NCI-H2196 (cell line): ENCODE results near the gene RASGRF2.

Experiments
- DNase-seq: peaks from one replicate; lab custom pipeline; 2025; ENCODE audit not compliant: unreplicated experiment; lab: John Stamatoyannopoulos, UW

RASGRF2 gene

GRCh38 chr5:81195335-81195929 is 235.3 kb downstream of the RASGRF2 start:
- no peak for DNase-seq

GRCh38 chr5:81202655-81203054 is 242.5 kb downstream of the RASGRF2 start:
- DNase-seq = no peak

- no peak for DNase-seq
Measured at GRCh38 chr5:81203729-81204128, 243.6 kb downstream of the RASGRF2 start.

GRCh38 chr5:81204205-81204604 is 244.0 kb downstream of the RASGRF2 start:
- no peak for DNase-seq

GRCh38 chr5:81205058-81205457 is 244.9 kb downstream of the RASGRF2 start:
- no peak for DNase-seq

GRCh38 chr5:81207009-81207408 is 246.8 kb downstream of the RASGRF2 start:
- no peak for DNase-seq

GRCh38 chr5:81208904-81209303 is 248.7 kb downstream of the RASGRF2 start:
- no peak for DNase-seq

GRCh38 chr5:81209386-81209785 is 249.2 kb downstream of the RASGRF2 start:
- DNase-seq = no peak

- DNase-seq = no peak
Measured at GRCh38 chr5:81209869-81210493, 249.8 kb downstream of the RASGRF2 start.

- no peak for DNase-seq
Measured at GRCh38 chr5:81212211-81212751, 252.1 kb downstream of the RASGRF2 start.

- no peak for DNase-seq
Measured at GRCh38 chr5:81213070-81213469, 252.9 kb downstream of the RASGRF2 start.

- DNase-seq = no peak
Measured at GRCh38 chr5:81214848-81215247, 254.7 kb downstream of the RASGRF2 start.

- no peak for DNase-seq
Measured at GRCh38 chr5:81216152-81216551, 256.0 kb downstream of the RASGRF2 start.

- no peak for DNase-seq
Measured at GRCh38 chr5:81219389-81219788, 259.2 kb downstream of the RASGRF2 start.

- no peak for DNase-seq
Measured at GRCh38 chr5:81222285-81222684, 262.1 kb downstream of the RASGRF2 start.

GRCh38 chr5:81225463-81225862 is 265.3 kb downstream of the RASGRF2 start:
- DNase-seq = no peak

GRCh38 chr5:81226286-81226685 is 266.1 kb downstream of the RASGRF2 start:
- no peak for DNase-seq

GRCh38 chr5:81226949-81227348 is 266.8 kb downstream of the RASGRF2 start:
- no peak for DNase-seq

- DNase-seq = no peak
Measured at GRCh38 chr5:81228084-81228483, 267.9 kb downstream of the RASGRF2 start.

- no peak for DNase-seq
Measured at GRCh38 chr5:81230416-81230815, 270.3 kb downstream of the RASGRF2 start.

GRCh38 chr5:81232464-81233079 is 272.4 kb downstream of the RASGRF2 start:
- DNase-seq = no peak

GRCh38 chr5:81233080-81233634 is 273.0 kb downstream of the RASGRF2 start, which contains the start of gene CKMT2:
Gene CKMT2 (plus strand): TSS chr5:81233322. CDS start chr5:81251133, 17,811 bp downstream.
- DNase-seq = no peak
